Duodenal mucosa (tissue), 2 donors: ENCODE measurements around the gene NUP210.

Source experiments
- H3K27ac ChIP-seq: one replicate; pipeline ENCODE4 v1.7.0; 2013; ENCODE audit warnings: low read depth, low read length
- H3K27me3 ChIP-seq, 2 donors: one replicate each; pipeline ENCODE4 v1.7.0; 2013; ENCODE audit warnings: low read length in 2 of 2, control low read depth in 1 of 2; ENCODE audit not compliant: insufficient read depth in 2 of 2, control insufficient read depth in 1 of 2
- H3K36me3 ChIP-seq, 2 donors: one replicate each; pipeline ENCODE4 v1.7.0; 2013; ENCODE audit warnings: low read length in 2 of 2, control low read depth in 1 of 2; ENCODE audit not compliant: insufficient read depth in 2 of 2, control insufficient read depth in 1 of 2
- H3K4me1 ChIP-seq, 2 donors: one replicate each; pipeline ENCODE4 v1.7.0; 2013; ENCODE audit warnings: low read length in 2 of 2, control low read depth in 1 of 2; ENCODE audit not compliant: insufficient read depth in 2 of 2, control insufficient read depth in 1 of 2
- H3K4me3 ChIP-seq, 2 donors: one replicate each; pipeline ENCODE4 v1.7.0; 2013; ENCODE audit warnings: low read length in 2 of 2, low read depth in 1 of 2
- H3K9ac ChIP-seq, 2 donors: one replicate each; pipeline ENCODE4 v1.7.0; 2013; ENCODE audit warnings: low read length in 2 of 2, low read depth in 1 of 2
- H3K9me3 ChIP-seq, 2 donors: one replicate each; pipeline ENCODE4 v1.7.0; 2013; ENCODE audit warnings: low read length in 2 of 2, control low read depth in 1 of 2; ENCODE audit not compliant: control insufficient read depth in 1 of 2

The NUP210 gene

DNA sequence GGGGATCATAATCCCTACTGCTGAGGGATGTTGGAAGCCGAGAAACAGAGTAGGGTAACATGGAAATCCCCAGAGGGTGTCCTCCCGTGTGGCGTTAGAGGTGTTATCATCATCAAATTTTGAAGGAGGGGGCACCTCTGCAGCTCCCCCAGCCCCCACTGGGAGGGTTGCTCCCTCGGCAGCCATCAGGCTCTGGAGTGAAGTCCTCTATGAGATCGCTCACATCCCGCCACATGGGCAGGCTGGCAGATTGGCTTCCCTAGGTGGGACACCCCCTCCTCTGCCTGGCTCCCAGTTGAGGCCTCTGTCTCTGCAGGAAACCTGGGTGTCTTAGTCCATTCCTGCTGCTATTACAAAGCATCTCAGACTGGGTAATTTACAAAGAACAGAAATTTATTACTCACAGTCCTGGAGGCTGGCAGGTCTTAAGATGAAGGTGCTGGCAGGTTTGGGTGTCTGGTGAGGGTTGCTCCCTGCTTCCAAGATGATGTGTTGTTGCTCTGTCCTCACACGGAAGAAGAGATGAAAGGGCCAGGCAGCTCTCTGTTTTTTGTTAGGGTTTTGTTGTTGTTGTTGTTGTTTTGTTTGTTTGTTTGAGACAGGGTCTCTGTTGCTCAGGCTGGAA, 120.5 kb downstream of the NUP210 start:
- Histone ChIP-seq H3K9ac (no peak overlapping the region), H3K27me3 (peaks cover 12 to 14% of the 10 kb centered on the region in 2 donors), H3K4me3 (no peak overlapping the region), H3K36me3 (no peaks in the 10 kb centered on the region), H3K9me3 (no peaks in the 10 kb centered on the region), H3K4me1 (no peaks in the 10 kb centered on the region), H3K27ac (no peak overlapping the region)

DNA sequence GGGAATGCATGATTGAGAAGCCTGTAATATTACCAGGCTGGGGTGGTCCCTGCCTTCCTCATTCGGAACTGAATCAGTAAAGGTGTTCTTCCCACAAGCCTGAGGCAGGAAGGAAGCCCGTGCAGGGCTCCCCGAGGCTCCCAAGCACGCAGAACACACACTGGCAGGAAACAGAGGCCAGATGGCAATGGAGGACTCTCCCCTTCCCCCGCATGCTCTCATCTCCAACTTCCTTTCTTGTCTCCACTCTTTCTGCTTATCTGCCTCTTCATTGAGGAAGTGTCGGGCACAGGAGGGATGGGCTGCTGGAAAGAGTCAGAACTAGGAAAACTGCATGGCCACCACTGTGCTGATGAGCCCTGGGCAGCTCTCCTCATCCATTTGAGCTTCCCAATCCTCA, 123.5 kb downstream of the NUP210 start:
- Histone ChIP-seq H3K27ac (no peak overlapping the region), H3K4me1 (no peaks in the 10 kb centered on the region), H3K36me3 (no peaks in the 10 kb centered on the region), H3K9ac (no peak overlapping the region), H3K27me3 (peaks cover 9 to 14% of the 10 kb centered on the region in 2 donors), H3K9me3 (no peaks in the 10 kb centered on the region), H3K4me3 (no peak overlapping the region)

DNA sequence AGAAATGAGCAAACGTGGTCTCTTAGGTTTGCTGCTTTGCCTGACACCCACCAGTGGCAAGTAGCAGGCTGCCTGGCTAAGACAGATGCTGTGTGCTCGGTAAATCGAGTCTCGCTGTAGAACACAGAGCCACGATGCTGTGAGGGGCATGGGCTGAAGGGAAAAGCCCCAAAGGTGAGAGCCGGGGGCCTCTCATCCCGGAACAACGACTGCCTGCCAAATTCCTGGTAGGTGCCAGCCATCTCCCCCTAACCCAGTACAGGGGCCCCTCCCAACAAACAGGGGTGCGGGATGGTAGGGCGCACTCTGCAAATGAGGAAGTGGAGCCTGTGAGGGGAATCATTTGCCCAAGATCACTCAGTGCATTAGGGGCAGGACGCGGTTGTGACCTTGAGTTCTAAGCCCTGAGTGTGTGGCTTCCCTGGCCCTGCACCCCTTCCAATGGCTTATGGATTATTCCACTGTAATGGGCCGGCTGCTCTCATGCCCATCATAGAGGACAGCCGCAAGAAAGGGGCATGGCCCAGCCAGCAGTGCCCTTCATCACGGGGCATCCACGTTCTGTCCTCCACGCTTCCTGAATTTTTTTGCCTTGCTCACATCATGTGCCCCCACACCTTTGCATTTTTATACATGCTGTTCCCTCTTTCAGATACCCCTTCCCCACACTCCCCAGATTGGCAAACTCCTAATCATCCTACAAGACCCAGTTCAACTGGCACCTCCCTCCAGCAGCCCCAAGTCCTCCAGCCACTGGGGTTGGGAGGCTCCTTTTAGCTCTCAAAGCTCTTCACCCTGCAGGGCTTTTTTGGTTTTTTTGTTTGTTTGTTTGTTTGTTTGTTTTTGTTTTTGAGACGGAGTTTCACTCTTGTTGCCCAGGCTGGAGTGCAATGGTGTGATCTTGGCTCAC, 125.4 kb downstream of the NUP210 start:
- Histone ChIP-seq H3K4me1 (no peaks in the 10 kb centered on the region), H3K4me3 (no peak overlapping the region), H3K9me3 (no peaks in the 10 kb centered on the region), H3K36me3 (no peaks in the 10 kb centered on the region), H3K9ac (no peak overlapping the region), H3K27ac (no peak overlapping the region), H3K27me3 (peaks cover 6 to 9% of the 10 kb centered on the region in 2 donors)

DNA sequence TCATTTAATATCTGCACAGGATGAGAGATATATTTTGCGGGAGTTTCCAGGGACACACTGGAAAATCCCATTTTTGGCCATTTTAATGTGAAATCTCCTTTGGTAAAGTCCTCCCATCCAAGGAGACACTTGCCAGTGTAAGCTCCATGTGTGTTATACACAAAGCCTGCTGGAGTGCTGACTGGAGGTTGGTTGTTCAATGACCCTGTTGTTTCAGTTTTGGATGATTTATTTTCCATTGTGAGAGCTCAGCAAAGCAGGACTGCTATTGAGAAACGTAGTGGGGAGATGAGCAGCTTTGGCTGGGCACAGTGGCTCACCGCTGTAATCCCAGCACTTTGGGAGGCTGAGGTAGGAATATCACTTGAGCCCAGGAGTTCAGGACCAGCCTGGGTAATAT, 127.7 kb downstream of the NUP210 start:
- H3K4me1 ChIP-seq = no peaks in the 10 kb centered on the region
- no peaks in the 10 kb centered on the region for H3K36me3 ChIP-seq
- H3K9me3 ChIP-seq = no peaks in the 10 kb centered on the region
- peaks cover 5 to 6% of the 10 kb centered on the region in 2 donors for H3K27me3 ChIP-seq
- no peak overlapping the region for H3K27ac ChIP-seq
- no peak overlapping the region for H3K4me3 ChIP-seq
- no peak overlapping the region for H3K9ac ChIP-seq

DNA sequence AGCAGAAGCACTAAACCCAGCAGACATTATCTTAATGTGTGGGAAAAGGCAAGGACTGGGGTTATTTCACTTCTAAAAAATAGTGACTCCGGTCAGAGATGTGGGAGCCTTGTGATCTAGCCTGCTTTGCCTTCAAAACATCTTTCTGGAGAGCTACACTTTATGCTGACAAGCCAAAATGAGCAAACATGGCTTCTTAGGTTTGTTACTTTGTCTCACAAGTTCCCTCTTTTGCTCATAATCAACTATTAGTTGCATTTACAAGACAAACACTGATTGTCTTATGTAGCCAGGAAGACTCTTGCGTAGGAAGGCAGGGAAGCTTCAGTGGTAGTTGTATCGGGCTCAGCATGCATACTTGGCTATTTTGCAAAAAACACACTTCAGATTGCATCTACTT, 129.2 kb downstream of the NUP210 start:
- no peak overlapping the region for H3K27ac ChIP-seq
- no peak overlapping the region for H3K4me3 ChIP-seq
- no peak overlapping the region for H3K9ac ChIP-seq
- no peaks in the 10 kb centered on the region for H3K27me3 ChIP-seq
- H3K4me1 ChIP-seq = no peaks in the 10 kb centered on the region
- no peaks in the 10 kb centered on the region for H3K36me3 ChIP-seq
- H3K9me3 ChIP-seq = no peaks in the 10 kb centered on the region

DNA sequence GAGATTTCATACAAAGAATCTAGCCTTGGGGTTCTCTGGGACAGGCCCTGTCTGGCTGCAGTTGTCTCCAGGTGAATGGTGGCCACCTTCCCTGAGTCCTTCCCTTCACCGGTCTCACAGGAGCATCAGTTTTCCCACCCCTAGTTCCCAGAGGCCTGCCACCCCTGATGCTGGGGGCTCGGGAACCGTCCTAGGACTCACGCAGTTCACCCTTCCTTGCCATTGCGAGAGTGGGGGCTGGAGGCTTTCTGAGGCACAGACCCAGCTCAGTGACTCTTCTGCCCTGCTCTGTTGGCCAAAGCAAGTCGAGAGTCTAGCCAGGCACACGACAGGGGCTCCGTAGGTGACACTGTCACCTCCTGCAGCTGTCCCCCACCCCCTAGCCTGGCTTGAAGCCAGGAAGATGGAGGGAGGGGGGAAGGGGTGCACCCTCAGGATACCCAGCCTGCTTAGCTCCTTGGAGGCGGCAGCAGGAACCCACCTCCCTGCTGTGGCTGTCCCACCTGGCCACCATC, 130.3 kb downstream of the NUP210 start:
- Histone ChIP-seq H3K4me3 (no peak overlapping the region), H3K27me3 (peaks cover 3 to 8% of the 10 kb centered on the region in 2 donors), H3K27ac (no peak overlapping the region), H3K9ac (no peak overlapping the region), H3K9me3 (no peaks in the 10 kb centered on the region), H3K4me1 (no peaks in the 10 kb centered on the region), H3K36me3 (no peaks in the 10 kb centered on the region)

DNA sequence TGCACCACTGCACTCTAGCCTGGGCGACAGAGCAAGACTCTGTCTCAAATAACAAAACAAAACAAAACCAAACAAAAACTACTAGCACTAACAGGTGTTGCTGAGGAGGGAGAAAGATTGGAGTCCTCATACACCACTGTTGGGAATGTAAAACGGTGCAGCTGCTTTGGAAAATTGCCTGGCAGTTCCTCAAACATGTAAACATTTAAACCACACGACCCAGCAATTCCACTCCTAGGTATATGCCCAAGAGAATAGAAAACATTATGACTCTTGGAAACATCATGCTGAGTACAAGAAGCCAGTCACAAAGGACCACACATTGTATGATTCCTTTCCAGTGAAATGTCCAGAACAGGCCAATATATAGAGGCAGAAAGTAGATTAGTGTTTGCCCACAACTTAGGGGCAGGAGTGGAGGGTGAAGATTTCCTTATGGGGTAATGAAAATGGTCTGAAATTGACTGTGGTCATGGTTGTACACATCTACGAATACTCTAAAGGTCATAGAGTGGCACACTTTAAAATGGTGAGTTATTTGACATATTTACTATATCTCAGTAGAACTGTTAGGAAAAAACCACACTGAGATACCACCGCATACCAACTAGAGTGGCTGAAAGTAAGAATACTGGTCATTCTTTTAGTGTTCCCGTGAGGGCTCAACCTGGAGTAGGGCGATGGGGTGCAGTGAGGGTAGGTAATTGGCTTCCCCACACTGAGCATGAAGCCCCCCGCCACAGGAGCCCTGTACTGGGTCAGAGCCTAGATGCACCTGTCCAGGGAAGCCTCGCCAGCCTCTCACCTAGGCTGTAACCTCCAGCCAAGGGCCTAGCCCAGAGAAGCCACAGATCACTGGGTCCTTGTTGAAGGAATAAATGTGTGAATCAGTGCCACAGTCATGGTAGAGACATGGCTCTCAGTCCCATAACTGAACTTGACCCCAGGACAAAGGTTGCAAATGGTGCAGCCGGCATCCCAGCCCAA, 131.1 kb downstream of the NUP210 start:
- no peaks in the 10 kb centered on the region for H3K36me3 ChIP-seq
- H3K4me3 ChIP-seq = no peak overlapping the region
- H3K27me3 ChIP-seq = peaks cover 11 to 16% of the 10 kb centered on the region in 2 donors
- no peak overlapping the region for H3K9ac ChIP-seq
- H3K9me3 ChIP-seq = peaks cover 5% of the 10 kb centered on the region in 2 donors
- no peaks in the 10 kb centered on the region for H3K4me1 ChIP-seq
- H3K27ac ChIP-seq = no peak overlapping the region

DNA sequence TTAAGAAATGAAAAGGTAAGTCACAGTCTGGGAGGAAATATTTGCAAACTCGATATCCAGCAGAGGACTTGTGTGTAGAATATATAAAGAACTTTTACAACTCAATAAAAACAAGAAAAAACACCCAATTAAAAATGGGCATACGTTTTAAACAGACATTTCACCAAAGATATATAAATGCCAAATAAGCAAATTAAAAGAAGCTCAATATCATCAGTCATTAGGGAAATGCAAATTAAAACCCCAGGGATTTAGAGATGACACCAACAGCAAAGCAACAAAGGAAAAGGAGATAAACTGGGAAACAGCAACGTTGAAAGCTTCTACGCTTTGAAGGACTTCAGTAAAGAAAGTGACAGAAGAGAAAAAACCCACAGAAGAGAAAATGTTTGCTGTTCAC, 132.3 kb downstream of the NUP210 start:
- no peaks in the 10 kb centered on the region for H3K4me1 ChIP-seq
- H3K9me3 ChIP-seq = peaks cover 6 to 7% of the 10 kb centered on the region in 2 donors
- no peak overlapping the region for H3K27ac ChIP-seq
- no peaks in the 10 kb centered on the region for H3K36me3 ChIP-seq
- peaks cover 19 to 26% of the 10 kb centered on the region in 2 donors for H3K27me3 ChIP-seq
- no peak overlapping the region for H3K9ac ChIP-seq
- H3K4me3 ChIP-seq = no peak overlapping the region

DNA sequence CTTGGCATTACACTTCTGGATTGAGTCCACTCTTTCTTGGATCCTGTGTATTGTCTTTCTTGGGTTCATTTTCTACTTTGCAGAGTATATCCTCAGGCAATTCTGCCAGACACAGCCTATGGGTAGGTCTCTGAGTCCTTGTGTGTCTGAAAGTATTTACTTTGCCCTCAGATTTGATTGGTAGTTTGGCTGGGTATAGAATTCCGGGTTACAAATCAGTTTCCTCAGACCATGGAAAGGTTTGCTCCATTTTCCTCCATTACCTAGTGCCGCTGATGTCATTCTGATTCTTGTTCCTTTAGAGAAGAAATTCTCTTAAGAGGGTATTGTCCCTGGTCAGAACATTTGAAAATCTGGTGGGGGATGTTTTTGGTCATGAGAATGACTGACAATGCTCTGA, 133.2 kb downstream of the NUP210 start:
- Histone ChIP-seq H3K27ac (no peak overlapping the region), H3K4me3 (no peak overlapping the region), H3K9me3 (peaks cover 6 to 7% of the 10 kb centered on the region in 2 donors), H3K27me3 (peaks cover 24 to 27% of the 10 kb centered on the region in 2 donors), H3K4me1 (no peaks in the 10 kb centered on the region), H3K36me3 (no peaks in the 10 kb centered on the region), H3K9ac (no peak overlapping the region)
